HG02840 (cell line): Measurements from ENCODE around the gene RGS12.

ENCODE experiments used
- ATAC-seq: cut with Tn5 transposase; IDR thresholded peaks from one replicate; pipeline ENCODE4 v1.9.1; 2021; ENCODE audit warnings: mild to moderate bottlenecking, moderate library complexity, moderate number of reproducible peaks; ENCODE audit not compliant: unreplicated experiment, low FRiP score

The RGS12 gene

DNA sequence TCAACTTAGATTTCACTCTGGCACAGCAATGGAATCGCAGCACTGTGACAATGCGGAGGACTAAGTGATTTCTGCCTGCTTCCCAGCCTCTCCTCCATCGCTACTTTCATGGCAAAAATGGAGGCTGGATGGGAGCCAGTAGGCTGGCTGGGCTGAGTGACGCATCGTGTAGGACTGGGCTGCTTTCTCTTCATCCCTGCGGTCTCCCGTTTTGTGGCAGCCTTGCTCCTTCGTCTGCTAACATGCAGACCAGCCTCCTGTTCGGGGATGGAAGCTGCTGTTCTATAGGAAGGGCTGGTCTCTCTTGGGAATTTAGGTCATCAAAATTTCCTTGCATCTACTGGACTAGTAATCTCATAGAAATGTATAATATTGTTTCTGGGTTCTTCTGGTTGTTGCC lies 15.8 kb upstream of the RGS12 start:
- no peak for ATAC-seq

GRCh38 chr4:3280466-3280865 lies 12.4 kb upstream of the RGS12 start:
- no peak for ATAC-seq

GRCh38 chr4:3283483-3283882 lies 9.3 kb upstream of the RGS12 start:
- ATAC-seq, result no peak

- ATAC-seq, result no peak
Measured at GRCh38 chr4:3283916-3284315, 8.9 kb upstream of the RGS12 start.

- ATAC-seq, result no peak
Measured at GRCh38 chr4:3284734-3285557, 7.9 kb upstream of the RGS12 start.

- no peak for ATAC-seq
Measured at GRCh38 chr4:3285558-3286334, 7.1 kb upstream of the RGS12 start.

- ATAC-seq, result no peak
Measured at GRCh38 chr4:3286335-3287175, 6.3 kb upstream of the RGS12 start.

GRCh38 chr4:3287271-3287971 lies 5.4 kb upstream of the RGS12 start:
- no peak for ATAC-seq

DNA sequence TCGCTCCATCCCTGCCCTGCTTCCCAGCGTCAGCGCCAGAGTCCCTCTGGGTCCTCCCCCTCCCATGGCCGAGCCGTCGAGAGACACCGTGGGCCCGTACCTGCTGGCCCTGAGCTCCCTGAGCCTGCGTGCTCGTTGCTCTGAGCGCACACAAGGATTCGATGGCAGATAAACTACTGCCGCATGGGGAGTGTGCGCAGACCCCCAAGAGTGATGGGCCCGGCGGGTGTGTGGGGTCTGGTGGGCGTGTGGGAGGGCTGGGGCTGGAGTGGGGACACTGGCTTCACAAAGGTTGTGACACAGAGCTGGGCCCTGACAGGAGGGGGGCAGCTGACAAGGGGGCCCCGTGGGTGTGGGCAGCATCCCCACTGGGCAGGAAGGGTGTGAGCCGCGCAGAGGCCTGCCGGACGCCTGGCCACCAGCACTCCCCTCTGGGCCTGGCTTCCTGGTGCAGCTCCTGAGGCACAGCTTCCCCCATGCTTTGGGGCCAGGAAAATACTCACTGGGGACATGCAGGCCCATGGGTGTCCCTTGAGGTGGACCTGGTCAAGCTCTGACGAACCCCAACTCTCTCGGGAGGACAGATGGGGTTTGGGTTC lies 4.8 kb upstream of the RGS12 start:
- ATAC-seq, result no peak

- ATAC-seq, result no peak
Measured at GRCh38 chr4:3288571-3289094, 4.2 kb upstream of the RGS12 start.

GRCh38 chr4:3290476-3290875 lies 2.3 kb upstream of the RGS12 start:
- ATAC-seq, result no peak

DNA sequence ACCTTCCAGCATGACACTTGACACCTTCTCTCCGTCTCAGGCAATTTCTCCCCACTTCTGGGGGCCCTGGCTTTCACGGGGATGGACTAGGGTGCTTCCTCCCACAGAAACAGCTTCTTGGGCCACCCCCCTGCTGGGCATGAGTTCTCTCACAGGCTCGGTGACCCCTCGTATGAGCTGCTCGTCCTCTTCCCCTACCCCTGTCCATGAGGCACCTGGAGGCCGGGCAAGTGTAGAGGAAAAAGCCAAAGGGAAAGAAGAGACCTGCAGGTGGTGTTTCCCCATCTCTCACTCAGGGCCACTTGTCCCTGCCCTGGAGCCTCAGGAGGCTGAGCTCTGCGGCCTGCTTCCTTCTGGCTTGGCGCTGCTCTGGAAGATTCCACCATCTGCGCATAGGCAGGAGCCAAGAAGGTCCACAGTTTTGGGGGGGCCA lies 1.9 kb upstream of the RGS12 start:
- ATAC-seq, result no peak

- ATAC-seq, result no peak
Measured at GRCh38 chr4:3291411-3291968, 1.3 kb upstream of the RGS12 start.

GRCh38 chr4:3291969-3292570 lies 751 bp upstream of the RGS12 start:
- peak; percentile 7 for ATAC-seq

GRCh38 chr4:3293401-3294391 lies 875 bp downstream of the RGS12 start:
- no peak for ATAC-seq

DNA sequence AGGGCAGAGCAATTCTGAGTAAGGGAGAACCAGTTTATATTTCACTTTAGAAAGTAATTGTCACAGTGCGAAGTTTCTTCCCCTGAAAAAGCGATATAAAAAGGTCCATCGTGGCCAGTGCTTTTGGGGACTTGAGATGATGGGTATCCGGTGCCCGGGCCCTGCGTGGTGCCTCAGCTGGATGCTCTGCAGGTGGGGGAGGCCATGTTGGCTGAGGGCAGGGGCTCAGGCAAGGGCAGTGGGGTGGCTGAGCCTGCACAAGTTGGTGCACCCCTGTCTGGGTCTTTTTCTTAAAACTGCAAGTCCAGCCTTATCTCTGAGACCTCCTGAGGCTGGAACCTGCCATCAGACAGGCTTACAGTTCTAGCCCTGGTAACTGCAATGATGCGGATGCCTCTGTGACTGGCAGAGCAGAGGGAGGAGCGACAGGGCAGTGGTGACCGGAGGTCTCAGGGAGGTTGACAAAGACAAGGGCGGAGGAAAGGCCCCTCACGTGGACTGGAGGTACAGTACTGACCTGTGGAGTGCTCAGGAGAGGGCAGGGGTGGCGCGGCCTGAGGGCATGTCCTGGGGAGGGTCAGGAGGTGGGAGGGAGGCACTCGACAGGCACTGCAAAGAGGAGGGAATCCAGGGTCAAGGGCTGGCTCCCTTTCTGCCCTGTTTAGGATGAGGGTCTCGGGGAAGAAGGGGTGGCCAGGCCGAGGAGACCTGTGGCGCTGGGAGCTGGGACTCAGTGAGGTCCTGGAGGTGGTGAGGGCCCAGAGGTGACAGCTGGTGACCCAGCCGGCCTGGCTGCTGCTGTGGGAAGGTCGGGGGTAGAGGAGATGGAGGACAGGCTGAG lies 1.8 kb downstream of the RGS12 start:
- no peak for ATAC-seq
